Activated T-helper 9 cell treated with anti-CD3 and anti-CD28 coated beads, Interleukin-2, amount 50 U/mL, for 16 hours (primary cell): ENCODE results near the gene NLGN1.
"Not testable (repeated sequence)": the region's sequence is repeated elsewhere in the genome, so short reads cannot be mapped to it uniquely, and the experiment has no call there.

Source experiments
- DNase-seq: peaks from one replicate; pipeline ENCODE4 v3.0.0-alpha.2; 2020; ENCODE audit warnings: low read depth

NLGN1 gene

DNA sequence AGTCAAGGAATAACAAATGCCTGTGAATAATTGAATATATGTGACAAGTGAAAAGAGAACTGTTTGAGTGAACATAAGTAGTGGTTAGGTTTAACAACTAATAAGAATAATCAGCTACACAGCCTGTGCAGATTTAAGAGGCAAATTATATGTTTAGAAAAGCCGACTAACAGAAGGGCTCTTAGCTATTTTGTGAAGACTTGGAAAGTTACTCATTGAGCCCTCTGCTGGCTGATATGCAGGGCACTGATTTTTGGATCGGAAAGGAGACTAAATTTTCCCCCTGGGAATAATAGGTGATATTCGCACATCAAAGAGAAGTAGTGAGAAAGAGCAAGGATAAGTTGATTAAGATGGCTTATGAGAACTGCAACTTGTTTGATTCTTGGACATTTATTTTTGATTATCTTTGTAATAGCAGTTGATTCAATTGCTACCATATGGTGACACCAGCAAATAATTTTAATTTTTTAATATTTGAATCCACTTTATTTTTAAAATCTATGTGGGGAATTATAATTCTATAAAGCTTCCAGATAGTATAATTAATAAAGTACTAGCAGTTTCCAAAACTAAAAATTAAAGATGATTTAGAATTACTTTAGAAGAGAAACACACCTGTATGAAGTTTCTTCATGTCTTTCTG, 156.2 kb downstream of the NLGN1 start:
- no peak for DNase-seq

DNA sequence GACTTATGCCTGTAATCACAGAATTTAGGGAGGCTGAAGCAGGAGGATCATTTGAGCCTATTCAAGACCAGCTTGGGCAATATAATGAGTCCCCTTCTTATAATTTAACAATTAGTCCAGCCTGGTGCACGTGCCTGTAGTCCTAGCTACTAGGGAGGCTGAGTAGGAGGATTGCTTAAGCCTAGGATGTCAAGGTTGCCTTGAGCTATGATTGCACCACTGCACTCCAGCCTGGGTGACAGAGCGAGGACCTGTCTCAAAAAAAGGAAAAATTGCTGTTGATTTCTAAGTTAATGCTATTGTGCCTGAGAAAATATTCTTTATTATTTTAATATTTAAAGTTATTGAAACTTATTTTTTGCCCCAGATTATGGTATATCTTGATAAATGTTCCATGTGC, 159.0 kb downstream of the NLGN1 start:
- DNase-seq: no peak

DNA sequence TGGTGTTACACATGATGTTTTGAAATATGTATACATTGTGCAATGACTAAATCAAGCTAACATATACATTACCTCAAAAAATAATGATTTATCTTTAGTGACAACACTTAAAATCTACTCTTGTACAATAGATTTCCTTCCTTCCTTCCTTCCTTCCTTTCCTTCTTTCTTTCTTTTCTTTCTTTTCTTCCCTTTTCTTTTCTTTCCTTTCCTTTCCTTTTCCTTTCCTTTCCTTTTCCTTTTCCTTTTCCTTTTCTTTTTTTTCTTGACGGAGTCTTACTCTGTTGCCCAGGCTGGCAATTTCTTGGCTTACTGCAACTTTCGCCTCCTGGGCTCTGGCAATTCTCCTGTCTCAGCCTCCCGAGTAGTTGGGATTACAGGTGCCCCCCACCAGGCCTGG, 170.5 kb downstream of the NLGN1 start:
- no peak for DNase-seq

DNA sequence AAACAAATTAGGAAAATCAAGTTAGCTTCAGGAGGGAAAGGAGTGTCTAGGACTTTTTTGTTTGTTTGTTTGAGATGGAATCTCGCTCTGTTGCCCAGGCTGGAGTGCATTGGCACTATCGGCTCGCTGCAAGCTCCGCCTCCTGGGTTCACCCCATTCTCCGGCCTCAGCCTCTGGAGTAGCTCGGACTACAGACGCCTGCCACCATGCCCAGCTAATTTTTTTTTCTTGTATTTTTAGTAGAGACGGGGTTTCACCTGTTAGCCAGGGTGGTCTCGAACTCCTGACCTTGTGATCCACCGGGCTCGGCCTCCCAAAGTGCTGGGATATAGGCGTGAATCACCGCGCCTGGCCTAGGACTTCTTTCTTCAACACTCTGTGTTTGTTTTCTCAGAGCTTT, 171.1 kb downstream of the NLGN1 start:
- no peak for DNase-seq

DNA sequence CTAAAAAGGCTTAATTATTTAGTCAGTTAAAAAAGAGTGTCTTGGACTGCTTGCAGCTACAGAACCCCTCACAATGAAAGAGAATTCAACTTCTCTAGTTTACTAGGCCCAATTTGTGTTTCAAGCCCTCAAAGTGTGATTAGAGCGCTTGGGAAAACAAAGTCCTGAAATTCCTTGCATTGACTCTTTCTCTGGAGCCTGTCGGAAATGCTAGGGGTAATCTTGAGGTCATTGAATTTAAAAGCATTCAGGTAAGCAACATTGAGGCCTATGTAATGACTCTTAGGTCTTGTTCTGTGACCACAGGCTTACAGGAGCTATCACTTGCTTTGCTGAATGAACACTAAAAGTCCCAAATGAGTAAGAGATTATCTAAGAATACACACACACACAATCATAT, 186.0 kb downstream of the NLGN1 start:
- no peak for DNase-seq

DNA sequence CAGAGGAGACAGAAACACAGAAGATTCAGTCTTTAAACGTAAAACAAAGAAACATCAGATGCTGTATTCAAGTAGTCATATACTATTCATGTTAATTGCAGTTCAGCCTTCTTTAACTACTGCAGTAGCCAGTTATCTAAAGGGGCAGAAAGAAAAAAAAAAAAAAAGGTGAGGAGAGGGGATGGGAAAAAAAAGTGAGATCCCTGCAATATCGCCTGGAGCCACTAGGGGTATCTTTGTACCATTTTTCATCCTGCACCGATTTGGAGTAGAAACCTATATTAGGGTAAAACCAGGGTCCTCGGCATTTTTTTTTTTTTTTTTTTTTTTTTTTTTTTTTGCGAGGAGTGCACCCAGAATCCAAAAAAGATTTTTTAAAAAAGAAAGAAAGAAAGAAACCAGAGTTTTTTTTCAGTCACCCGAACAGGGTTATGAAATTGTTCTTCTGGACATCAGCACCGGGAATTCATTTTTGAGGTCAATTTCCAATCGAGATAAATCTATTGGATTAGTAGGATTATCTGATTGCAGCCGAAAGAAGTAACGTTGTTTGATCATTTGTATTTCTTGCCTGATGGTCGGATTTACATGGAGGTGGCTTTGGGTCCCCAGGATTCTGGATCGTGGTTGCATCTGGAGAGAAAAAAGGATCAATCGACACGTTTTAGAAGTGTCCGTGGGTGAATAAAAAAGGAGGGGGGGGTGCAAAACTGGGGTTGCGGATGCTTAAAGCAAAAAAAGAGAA, 186.7 kb downstream of the NLGN1 start:
- DNase-seq: no peak

DNA sequence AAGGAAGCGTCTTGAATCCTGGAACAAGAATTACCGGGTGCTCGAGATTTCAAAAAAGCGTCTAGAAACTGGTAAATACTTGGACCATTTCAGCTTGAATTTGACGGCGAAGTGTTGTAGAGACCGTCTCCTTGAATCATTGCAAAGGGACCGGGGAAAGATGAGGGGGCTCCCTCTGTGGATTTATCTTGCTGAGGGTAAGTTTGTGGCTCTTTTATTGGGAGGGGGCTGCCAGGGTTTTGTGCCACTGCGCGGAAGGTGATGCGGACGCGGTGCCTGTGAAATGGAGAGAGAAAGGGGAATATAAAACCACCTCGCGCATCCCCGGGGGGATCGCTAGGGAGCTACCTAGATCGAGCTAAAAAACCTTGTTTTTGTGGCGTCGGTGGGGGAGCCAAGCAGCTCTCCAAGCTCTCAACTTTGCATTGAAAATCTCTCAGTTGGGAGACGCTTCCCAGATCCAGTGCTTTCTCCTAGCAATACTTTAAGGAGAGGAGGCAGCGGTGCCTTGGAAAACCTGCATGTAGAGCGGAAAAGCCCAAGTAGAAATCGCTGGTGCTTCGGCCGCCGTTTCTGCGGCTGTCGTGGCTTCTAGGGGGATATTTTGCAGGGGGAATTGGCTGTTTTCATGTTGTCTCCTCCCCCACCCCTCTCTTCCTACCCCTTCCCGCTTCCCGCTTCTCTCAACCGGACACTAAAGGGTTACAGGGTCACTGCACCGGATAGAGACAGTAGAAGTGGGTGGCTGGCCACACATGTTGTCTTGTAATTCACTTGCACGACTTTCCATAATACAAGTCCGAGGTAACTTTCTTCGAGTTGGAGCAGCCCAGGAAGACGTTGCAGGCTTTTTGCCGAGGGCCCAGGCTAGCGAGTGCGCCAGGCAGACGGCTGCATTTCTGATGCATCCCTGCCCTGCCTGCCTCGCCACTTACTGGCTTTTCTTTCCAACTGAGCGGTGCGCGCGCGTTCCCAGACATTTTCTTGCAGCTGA, 187.6 kb downstream of the NLGN1 start:
- no peak for DNase-seq

DNA sequence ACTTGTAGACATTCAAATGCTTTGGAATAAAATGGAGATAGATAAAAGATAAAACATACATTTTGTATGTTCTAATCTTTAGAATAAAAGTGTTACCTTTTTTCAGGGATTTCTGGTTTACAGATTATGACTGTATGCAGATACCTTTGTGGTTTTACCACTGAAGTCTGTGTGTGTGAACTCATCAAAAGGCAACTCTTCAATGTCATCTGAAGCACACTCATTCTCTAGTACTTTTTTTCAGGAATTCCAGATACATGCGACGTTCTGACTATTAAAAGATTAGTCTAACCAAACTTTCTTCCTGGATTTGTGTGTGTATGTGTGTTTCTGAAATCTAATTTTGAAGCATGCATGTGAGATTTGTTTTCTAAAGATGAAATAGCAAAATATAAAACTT, 188.6 kb downstream of the NLGN1 start:
- no peak for DNase-seq

DNA sequence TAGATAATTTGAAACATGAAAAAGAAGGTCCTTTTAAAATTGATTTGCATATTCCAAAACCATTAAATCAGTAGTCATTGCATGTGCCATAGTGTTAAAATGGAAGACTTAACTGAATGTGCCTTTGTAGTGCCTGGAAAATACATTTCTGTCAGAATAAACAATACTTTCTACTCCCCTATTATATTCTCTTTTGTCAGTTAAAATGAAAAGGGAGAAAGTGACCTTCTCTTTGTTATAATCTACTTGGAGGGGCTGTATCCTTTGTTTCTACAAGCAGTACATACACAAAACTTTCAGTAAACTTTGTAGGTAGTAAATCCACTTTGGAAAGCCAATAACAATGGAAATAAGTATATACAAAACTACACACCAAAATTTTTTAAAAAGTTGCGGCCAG, 189.5 kb downstream of the NLGN1 start:
- no peak for DNase-seq

DNA sequence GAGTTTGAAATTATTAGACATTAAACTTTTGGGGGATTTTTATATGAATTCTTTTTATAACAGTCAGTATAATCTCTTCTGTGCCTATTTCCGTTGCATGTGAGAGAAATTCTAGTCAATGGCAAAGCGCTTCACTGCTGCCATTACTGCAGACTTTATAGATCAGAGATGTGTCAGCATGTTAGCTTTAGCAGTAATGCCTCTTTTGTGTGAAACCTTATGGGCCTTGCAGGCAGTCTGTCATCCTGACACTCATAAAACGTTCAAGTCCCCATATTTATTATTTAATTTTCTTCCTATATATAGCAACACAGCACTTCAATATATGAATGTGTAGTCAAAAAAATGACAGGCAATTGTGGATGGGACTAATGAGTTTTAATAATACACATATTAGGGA, 191.0 kb downstream of the NLGN1 start:
- no peak for DNase-seq

DNA sequence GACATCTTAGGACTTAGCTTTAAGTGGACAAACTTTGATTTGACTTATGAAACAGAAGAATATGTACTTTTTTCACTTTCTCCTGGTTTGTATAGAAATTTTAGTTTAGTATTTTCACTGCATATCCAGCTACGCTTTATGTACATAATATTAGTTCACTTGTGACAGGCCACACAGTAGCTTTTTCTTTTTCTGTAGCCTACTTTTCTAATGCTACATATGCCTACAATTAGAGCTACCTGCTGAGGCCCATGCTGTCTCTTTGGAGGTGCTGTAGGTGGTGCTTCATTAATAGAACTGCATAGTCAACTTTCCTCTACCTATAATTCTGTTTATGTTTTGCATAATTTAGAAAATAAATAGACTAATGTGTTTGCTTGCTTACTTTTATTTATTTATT, 191.6 kb downstream of the NLGN1 start:
- DNase-seq: no peak

DNA sequence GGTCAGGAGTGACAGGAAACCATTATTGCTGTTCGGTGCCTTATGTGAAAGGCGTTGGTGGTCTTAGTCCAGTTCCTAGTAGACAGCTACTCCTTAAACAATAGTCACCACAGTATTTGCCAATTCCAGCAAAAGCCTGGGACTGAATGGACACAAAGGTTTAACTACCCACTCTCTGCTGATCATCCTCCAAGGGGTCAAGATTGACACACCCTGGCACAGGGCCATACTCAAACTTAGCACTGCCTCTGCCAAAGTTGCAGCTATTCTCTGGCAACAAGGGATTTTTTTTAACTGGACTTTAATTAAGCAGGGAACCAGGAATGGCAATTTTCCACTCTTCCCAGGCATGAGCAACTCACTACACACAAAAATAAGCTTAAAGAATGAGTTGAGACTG, 193.9 kb downstream of the NLGN1 start:
- DNase-seq: no peak

DNA sequence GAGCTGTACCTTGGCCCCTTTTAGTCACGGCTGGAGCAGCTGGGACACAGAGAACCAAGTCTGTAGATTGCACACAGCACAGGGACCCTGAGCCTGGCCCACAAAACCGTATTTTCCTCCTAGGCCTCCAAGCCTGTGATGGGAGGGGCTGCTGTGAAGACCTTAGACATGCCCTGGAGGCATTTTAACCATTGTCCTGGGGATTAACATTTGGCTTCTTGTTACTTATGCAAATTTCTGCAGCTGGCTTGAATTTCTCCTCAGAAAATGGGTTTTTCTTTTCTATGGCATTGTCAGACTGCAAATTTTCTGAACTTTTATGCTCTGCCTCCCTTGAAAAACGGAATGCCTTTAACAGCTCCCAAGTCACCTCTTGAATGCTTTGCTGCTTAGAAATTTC, 197.3 kb downstream of the NLGN1 start:
- not testable (repeated sequence) for DNase-seq

DNA sequence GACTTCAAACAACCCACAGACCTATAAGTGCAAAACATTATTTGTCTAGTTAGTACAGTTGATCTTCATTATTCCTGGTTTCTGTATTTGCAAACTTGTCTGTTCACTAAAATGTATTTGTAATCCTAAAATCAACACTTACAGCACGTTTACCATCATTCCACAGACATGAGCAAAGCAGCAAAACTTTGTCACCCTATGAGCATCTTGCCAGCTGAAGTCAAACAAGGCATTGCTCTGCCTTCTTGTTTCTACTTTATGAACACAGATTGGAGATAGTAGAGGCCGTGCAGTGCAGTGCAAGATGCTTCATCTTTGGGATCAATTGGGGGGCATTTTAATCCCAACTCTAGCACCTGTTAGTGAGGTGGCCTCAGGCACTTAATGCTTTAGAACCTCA, 202.1 kb downstream of the NLGN1 start:
- no peak for DNase-seq

DNA sequence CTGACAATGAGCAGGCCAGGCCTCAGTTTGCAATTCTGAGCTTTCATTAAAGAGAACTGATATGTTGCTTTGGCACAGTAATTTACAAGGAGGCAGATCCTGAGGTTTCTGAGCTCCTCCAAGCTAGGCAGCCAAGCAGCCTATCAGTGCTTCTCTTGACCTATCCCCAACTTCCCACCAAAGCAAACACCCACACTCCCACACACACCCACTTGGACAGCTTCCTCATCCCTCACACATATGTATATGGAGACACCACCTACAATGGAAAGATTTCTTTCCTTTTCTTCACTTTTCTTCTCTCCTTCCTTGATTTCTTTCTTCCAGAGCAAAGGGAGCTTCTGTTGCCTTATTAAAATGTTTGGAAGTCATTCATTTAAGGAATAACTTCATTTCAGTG, 217.0 kb downstream of the NLGN1 start:
- DNase-seq: no peak

DNA sequence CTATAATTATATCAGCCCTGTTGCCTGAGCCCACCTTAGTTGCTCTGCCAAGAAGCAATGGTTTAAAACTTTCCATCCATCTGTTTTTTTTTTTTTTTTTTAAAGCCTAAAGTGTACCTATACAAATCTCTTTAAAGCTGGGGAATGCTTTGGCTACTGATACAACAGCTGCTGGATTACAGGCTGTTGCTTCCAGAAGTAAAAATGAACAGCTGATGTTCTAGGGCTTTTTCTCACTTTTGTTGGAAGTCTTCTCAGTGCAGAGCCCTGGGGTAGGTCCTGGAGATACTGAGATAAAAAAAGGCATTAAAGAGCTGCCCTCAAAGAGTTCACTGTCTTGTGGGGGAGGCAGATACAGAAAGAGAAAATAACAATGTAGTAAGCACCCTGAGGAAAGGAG, 218.1 kb downstream of the NLGN1 start:
- DNase-seq: no peak

DNA sequence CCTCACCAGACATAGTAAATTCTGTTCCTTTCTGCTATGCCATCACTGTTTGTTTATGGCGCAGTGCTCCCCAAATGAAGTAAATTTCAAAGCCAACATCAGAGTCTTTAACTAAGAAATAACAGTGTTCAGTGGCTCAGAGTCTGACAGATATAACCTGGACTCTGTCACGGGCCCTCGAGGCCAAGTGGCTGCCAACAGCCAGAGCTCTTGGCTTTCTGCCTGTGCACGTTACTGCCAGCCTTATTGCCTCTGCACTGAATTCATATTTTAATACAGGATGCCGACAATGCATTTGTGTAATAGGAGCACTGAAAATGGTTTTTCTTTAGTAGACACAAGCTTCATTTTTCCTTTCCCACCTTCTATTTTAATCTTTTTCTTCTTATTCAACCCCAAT, 219.9 kb downstream of the NLGN1 start:
- no peak for DNase-seq

DNA sequence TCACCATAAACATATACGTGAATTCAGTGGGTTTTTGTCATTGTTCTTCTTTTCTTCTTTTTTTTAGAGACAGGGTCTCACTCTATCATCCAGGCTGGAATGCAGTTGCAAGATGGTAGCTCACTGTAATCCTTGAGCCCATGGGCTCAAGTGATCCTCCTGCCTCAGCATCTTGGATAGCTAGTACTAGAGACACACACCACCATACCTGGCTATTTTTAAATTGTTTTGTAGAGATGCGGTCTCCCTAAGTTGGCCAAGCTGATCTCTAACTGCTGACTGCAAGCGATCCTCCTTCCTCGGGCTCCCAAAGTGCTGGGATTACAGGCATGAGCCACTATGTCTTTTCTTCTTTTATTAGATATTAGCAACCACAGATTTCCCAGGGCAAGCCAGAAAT, 220.6 kb downstream of the NLGN1 start:
- DNase-seq: no peak

DNA sequence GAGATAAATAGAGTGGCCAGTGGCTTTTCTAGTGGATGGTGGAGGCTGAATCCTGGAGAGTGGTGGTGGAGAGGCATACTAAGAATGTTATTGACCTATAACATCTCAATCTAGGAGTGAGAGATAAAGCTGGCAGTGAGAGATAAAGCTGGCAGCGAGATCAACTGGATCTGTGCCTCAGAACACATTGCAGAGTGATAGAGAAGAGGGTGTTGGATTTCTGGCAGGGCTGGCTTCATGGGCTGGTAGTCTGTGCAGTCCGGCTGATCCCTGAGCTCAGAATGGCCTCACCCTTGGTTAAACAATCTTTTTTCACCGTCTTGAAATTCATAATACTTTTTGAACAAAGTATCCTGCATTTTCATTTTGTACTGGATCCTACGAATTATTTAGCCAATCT, 221.2 kb downstream of the NLGN1 start:
- no peak for DNase-seq

DNA sequence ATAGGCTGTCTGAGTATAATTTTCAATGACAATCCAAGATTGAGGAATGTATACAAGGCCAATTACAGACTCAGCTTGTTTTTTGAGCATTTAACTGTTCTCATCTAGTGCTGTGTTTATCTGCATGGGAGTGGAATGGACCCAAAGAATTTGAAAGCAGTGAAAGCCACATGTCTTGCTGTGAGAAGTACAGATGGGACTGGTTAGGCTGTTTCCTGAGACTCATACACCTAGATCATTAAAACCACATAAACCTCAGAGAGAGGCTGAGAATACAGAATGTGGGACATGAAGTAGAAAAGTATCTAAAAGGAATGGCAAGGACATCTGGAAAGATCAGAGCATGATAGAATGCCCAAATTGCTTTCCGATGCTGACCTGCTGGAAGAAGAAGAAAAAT, 224.6 kb downstream of the NLGN1 start:
- no peak for DNase-seq

DNA sequence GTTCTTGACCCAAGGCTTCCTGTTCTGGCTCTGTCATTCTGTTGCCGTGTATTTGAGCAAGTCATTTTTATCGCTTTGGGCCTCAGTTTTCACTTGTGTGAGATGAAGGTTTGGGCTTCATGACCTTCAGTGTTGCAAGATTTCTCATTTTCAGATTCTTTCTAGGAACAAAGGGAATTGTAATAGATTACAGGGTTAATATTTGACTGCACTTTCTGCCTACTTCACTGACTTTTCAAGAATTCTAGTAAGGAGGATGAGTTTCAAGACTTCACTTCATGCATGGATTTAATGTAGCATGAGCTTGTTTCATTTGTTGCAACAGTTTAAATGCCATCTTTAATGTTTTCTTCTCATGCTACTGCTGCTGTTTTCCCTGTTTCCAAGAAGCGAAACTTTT, 226.5 kb downstream of the NLGN1 start:
- no peak for DNase-seq

DNA sequence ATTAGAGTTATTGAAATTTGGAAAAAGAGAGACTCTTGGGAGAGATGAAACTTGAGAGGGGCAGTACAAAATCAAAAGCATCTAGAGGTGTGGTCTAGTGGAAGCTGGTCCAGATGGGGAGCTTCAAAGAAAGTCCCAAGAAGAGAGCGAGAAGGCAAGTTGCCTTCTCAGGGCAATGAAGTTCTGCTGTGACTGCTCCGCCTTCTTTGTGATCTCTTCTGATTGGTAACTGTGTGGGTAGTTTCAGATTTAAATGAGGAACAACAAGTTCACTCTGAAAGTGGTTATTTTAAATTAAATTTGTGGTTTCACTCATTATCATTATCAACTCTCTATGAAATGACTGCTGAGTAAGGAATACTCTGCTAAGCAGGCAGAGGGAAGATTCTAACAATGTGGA, 233.3 kb downstream of the NLGN1 start:
- DNase-seq: no peak

DNA sequence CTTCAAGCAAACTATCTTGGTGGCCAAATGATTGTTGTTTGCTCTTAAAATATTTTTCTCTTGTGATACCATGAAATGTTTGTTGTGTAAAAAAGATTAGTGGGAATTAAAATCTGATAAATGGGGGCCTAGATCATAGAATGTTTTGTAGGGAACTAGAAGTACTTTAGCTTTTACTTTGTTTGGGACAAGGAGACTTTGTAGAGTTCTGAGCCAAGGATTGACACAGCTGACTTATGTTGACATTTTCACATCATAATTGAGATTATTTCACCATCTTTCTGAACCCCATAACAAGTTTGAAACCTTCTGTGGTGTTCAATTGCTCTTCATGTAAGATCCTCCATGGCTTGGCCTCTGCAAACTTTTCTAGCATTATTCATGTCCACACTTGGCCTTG, 235.4 kb downstream of the NLGN1 start:
- DNase-seq: no peak
